ENCODE results near the gene WWOX. TPM values are rescaled to one million over a fixed set of nuclear protein-coding genes. Genes with fewer than 3 reads are reported as not detected.

Gene WWOX
- polyA plus RNA-seq, 1 donor from 2014 or later: 25.6 TPM

DNA sequence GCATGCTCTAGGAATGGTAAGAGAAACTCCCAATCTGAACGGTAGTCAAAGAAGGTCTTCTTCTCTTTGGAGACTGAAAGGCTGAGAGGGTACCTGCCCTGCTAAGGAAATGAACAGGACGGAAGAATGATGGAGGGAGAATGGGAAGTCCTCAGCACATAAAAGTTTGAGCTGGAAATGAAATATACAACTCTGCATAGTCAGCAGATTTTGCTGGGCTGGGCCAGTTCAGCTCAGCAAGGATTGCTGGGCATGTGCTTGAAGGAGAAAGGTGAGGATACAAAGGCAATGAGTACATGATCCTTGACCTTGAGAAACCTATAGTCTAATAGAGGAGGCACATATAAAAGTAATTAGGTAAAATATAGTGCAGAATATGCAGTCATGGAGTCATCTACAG, 831.8 kb downstream of the WWOX start:
- no peaks in the 10 kb centered on the region for H3K9me2 ChIP-seq (ENCODE audit: insufficient read depth, low read length)
- no peaks in the 10 kb centered on the region for H4K20me1 ChIP-seq (ENCODE audit: insufficient read depth)
- no peak overlapping the region for H3K4me2 ChIP-seq (ENCODE audit: low read length)
- H3K27me3 ChIP-seq (ENCODE audit: insufficient read depth, low read depth, low read length): no peaks in the 10 kb centered on the region
- TF ChIP-seq EP300 (conservative IDR thresholded peaks at IDR 0.05; ENCODE audit: poor library complexity, severe bottlenecking) (no peak), EZH2 (IDR thresholded peaks at IDR 0.05; ENCODE audit: borderline replicate concordance, insufficient read depth, low read length, poor library complexity, severe bottlenecking) (no peak)
- TF ChIP-seq, protein P1, sequence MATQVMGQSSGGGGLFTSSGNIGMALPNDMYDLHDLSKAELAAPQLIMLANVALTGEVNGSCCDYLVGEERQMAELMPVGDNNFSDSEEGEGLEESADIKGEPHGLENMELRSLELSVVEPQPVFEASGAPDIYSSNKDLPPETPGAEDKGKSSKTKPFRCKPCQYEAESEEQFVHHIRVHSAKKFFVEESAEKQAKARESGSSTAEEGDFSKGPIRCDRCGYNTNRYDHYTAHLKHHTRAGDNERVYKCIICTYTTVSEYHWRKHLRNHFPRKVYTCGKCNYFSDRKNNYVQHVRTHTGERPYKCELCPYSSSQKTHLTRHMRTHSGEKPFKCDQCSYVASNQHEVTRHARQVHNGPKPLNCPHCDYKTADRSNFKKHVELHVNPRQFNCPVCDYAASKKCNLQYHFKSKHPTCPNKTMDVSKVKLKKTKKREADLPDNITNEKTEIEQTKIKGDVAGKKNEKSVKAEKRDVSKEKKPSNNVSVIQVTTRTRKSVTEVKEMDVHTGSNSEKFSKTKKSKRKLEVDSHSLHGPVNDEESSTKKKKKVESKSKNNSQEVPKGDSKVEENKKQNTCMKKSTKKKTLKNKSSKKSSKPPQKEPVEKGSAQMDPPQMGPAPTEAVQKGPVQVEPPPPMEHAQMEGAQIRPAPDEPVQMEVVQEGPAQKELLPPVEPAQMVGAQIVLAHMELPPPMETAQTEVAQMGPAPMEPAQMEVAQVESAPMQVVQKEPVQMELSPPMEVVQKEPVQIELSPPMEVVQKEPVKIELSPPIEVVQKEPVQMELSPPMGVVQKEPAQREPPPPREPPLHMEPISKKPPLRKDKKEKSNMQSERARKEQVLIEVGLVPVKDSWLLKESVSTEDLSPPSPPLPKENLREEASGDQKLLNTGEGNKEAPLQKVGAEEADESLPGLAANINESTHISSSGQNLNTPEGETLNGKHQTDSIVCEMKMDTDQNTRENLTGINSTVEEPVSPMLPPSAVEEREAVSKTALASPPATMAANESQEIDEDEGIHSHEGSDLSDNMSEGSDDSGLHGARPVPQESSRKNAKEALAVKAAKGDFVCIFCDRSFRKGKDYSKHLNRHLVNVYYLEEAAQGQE (IDR thresholded peaks at IDR 0.05; ENCODE audit: borderline replicate concordance): no peak
- TF ChIP-seq, protein P2, sequence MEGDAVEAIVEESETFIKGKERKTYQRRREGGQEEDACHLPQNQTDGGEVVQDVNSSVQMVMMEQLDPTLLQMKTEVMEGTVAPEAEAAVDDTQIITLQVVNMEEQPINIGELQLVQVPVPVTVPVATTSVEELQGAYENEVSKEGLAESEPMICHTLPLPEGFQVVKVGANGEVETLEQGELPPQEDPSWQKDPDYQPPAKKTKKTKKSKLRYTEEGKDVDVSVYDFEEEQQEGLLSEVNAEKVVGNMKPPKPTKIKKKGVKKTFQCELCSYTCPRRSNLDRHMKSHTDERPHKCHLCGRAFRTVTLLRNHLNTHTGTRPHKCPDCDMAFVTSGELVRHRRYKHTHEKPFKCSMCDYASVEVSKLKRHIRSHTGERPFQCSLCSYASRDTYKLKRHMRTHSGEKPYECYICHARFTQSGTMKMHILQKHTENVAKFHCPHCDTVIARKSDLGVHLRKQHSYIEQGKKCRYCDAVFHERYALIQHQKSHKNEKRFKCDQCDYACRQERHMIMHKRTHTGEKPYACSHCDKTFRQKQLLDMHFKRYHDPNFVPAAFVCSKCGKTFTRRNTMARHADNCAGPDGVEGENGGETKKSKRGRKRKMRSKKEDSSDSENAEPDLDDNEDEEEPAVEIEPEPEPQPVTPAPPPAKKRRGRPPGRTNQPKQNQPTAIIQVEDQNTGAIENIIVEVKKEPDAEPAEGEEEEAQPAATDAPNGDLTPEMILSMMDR (IDR thresholded peaks at IDR 0.05; ENCODE audit: poor library complexity, severe bottlenecking): no peak
- no peak overlapping the region for H3K4me3 ChIP-seq (ENCODE audit: low read length)
- H3K79me2 ChIP-seq (replicated peaks; ENCODE audit: insufficient read depth, low read length): no peaks in the 10 kb centered on the region
- H3K9me3 ChIP-seq (ENCODE audit: low read length): no peaks in the 10 kb centered on the region
- H3K36me3 ChIP-seq (ENCODE audit: insufficient read depth, low read length): no peaks in the 10 kb centered on the region
- no peak overlapping the region for H2AFZ ChIP-seq (ENCODE audit: low read depth, low read length)
- no peak overlapping the region for H3K9ac ChIP-seq (ENCODE audit: low read length)
- H3F3A ChIP-seq (ENCODE audit: insufficient read depth, low read length, poor library complexity, severe bottlenecking): no peaks in the 10 kb centered on the region
- no peak overlapping the region for H3K27ac ChIP-seq (ENCODE audit: low read length)

DNA sequence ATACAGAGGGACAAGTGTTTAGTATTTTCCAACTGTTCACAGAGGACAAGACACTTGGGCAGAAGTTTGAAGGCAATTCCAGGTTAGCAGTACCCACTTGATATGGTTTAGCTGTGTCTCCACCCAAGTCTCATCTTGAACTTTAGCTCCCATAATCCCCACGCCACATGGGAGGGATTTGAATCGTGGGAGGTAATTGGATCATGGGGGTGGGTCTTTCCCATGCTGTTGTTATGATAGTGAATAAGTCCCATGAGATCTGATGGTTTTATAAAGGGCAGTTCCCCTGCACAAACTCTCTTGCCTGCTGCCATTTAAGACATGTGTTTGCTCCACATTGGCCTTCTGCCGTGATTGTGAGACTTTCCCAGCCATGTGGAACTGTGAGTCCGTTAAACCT, 832.2 kb downstream of the WWOX start:
- Histone ChIP-seq H3F3A (ENCODE audit: insufficient read depth, low read length, poor library complexity, severe bottlenecking) (no peaks in the 10 kb centered on the region), H4K20me1 (ENCODE audit: insufficient read depth) (no peaks in the 10 kb centered on the region), H3K36me3 (ENCODE audit: insufficient read depth, low read length) (no peaks in the 10 kb centered on the region), H2AFZ (ENCODE audit: low read depth, low read length) (no peak overlapping the region), H3K4me2 (ENCODE audit: low read length) (no peak overlapping the region), H3K9me2 (ENCODE audit: insufficient read depth, low read length) (no peaks in the 10 kb centered on the region), H3K9me3 (ENCODE audit: low read length) (no peaks in the 10 kb centered on the region), H3K4me3 (ENCODE audit: low read length) (no peak overlapping the region), H3K27ac (ENCODE audit: low read length) (no peak overlapping the region), H3K79me2 (replicated peaks; ENCODE audit: insufficient read depth, low read length) (no peaks in the 10 kb centered on the region), H3K9ac (ENCODE audit: low read length) (no peak overlapping the region), H3K27me3 (ENCODE audit: insufficient read depth, low read depth, low read length) (no peaks in the 10 kb centered on the region)
- TF ChIP-seq EP300 (conservative IDR thresholded peaks at IDR 0.05; ENCODE audit: poor library complexity, severe bottlenecking) (no peak), POLR2AphosphoS5 (IDR thresholded peaks at IDR 0.05) (no peak), MXI1 (conservative IDR thresholded peaks at IDR 0.05; ENCODE audit: poor library complexity, severe bottlenecking) (no peak), TAF1 (IDR thresholded peaks at IDR 0.05; ENCODE audit: low read depth) (no peak), EZH2 (IDR thresholded peaks at IDR 0.05; ENCODE audit: borderline replicate concordance, insufficient read depth, low read length, poor library complexity, severe bottlenecking) (no peak), RAD21 (conservative IDR thresholded peaks at IDR 0.05) (no peak), SMC3 (conservative IDR thresholded peaks at IDR 0.05; ENCODE audit: poor library complexity) (no peak)
- TF ChIP-seq, protein P1 (IDR thresholded peaks at IDR 0.05; ENCODE audit: borderline replicate concordance): no peak
- TF ChIP-seq, protein P2 (IDR thresholded peaks at IDR 0.05; ENCODE audit: poor library complexity, severe bottlenecking): no peak

Measured in neural cell (in vitro differentiated cells).